Neutrophil (primary cell): ENCODE results near the gene RFNG.

Experiments
- H3K27ac ChIP-seq: fragments of 200-600 bp; sonication (generic); 2 replicates; pipeline ENCODE4 v1.5.1; 2016; ENCODE audit warnings: mild to moderate bottlenecking, moderate library complexity
- H3K27me3 ChIP-seq: fragments of 200-600 bp; sonication (generic); 2 replicates; pipeline ENCODE4 v1.6.0; 2016; ENCODE audit warnings: mild to moderate bottlenecking
- H3K36me3 ChIP-seq: fragments of 200-600 bp; sonication (generic); 2 replicates; pipeline ENCODE4 v1.5.1; 2017
- H3K4me1 ChIP-seq, 2 experiments: fragments of 200-600 bp in 1 of 2; sonication (generic) in 1 of 2; 1 replicate in 1 of 2; 2 replicates in 1 of 2; pipeline versions ENCODE4 v1.5.1 to v1.6.1; 2013 to 2016; ENCODE audit warnings: low read depth in 1 of 2, low read length in 1 of 2, mild to moderate bottlenecking in 1 of 2, moderate library complexity in 1 of 2; ENCODE audit not compliant: control insufficient read depth in 1 of 2, insufficient read depth in 1 of 2
- H3K4me3 ChIP-seq, 2 experiments: fragments of 200-600 bp in 1 of 2; sonication (generic) in 1 of 2; 1 replicate in 1 of 2; 2 replicates in 1 of 2; pipeline ENCODE4 v1.5.1; 2013 to 2016; ENCODE audit warnings: low read depth in 1 of 2, low read length in 1 of 2, mild to moderate bottlenecking in 1 of 2, moderate library complexity in 1 of 2
- H3K9me3 ChIP-seq: fragments of 200-600 bp; sonication (generic); 2 replicates; pipeline ENCODE4 v1.5.1; 2016
- CTCF ChIP-seq: fragments of 200-600 bp; sonication (generic); IDR thresholded peaks from 2 replicates; pipeline ENCODE4 v1.5.1; 2016; ENCODE audit warnings: antibody characterized with exemption

Gene RFNG

GRCh38 chr17:82090549-82091263, 39.1 kb upstream of the RFNG start:
- no peaks in the 10 kb centered on the region for H3K4me1 ChIP-seq
- peaks cover 46% of the 10 kb centered on the region for H3K36me3 ChIP-seq
- H3K4me3 ChIP-seq: no peak overlapping the region
- no peak for TF ChIP-seq CTCF
- H3K27ac ChIP-seq: no peak overlapping the region
- H3K27me3 ChIP-seq: no peaks in the 10 kb centered on the region
- no peaks in the 10 kb centered on the region for H3K9me3 ChIP-seq

GRCh38 chr17:82089723-82090548, 38.3 kb upstream of the RFNG start:
- no peak overlapping the region for H3K4me3 ChIP-seq
- no peaks in the 10 kb centered on the region for H3K9me3 ChIP-seq
- H3K36me3 ChIP-seq: peaks cover 50% of the 10 kb centered on the region
- no peaks in the 10 kb centered on the region for H3K27me3 ChIP-seq
- TF ChIP-seq CTCF: no peak
- H3K4me1 ChIP-seq: no peaks in the 10 kb centered on the region
- H3K27ac ChIP-seq: no peak overlapping the region

GRCh38 chr17:82088838-82089722, 37.5 kb upstream of the RFNG start:
- Histone ChIP-seq H3K27ac (no peak overlapping the region), H3K36me3 (peaks cover 54% of the 10 kb centered on the region), H3K4me3 (no peak overlapping the region), H3K27me3 (no peaks in the 10 kb centered on the region), H3K4me1 (no peaks in the 10 kb centered on the region), H3K9me3 (no peaks in the 10 kb centered on the region)
- TF ChIP-seq CTCF: no peak

GRCh38 chr17:82087961-82088837, 36.6 kb upstream of the RFNG start:
- TF ChIP-seq CTCF: no peak
- no peaks in the 10 kb centered on the region for H3K4me1 ChIP-seq

More at GRCh38 chr17:82087961-82088837, 36.6 kb upstream of the RFNG start:
- H3K9me3 ChIP-seq: no peaks in the 10 kb centered on the region
- H3K27ac ChIP-seq: no peak overlapping the region
- H3K36me3 ChIP-seq: peaks cover 61% of the 10 kb centered on the region
- H3K4me3 ChIP-seq: no peak overlapping the region
- H3K27me3 ChIP-seq: no peaks in the 10 kb centered on the region
